K562 (cell line): ENCODE results near the gene ROBO3. TPM values are rescaled to one million over a fixed set of nuclear protein-coding genes. Genes with fewer than 3 reads are reported as not detected.

Experiments used
- ATAC-seq: fragments of 200-7000 bp; cut with Tn5 transposase; 3 replicates; pipeline ENCODE4 v1.9.1; 2020; ENCODE audit warnings: moderate library complexity
- BruUV-seq: library from RNA; stranded (reverse); fragments of 400-500 nt; replicated peaks from 2 replicates; lab custom pipeline; 2021; lab: Mats Ljungman, UMichigan
- CTCF ChIA-PET: fragments of 300-600 bp; formaldehyde crosslinking; extraction: SDS; loops from one replicate; lab custom pipeline; 2021; ENCODE audit warnings: low intra/inter-chr PET ratio; lab: Yijun Ruan, JAX
- POLR2A ChIA-PET: fragments of 300-600, 350-650 bp; sonication (Branson Sonifier 250); formaldehyde crosslinking; extraction: SDS; loops from one replicate; lab custom pipeline; 2021; ENCODE audit warnings: antibody characterized with exemption, inconsistent platforms; lab: Yijun Ruan, JAX
- DNase-seq, 4 experiments: peaks; one replicate each; pipeline versions ENCODE4 v3.0.0 to v3.0.0-alpha.2; 2011 to 2018; ENCODE audit warnings: low spot score in 3 of 4, mixed read lengths in 3 of 4; ENCODE audit errors: extremely low read depth in 1 of 4
- FAIRE-seq: peaks from 2 replicates; lab custom pipeline; 2011; peaks lifted over from hg19 to GRCh38; lab: Jason Lieb, UNC
- H2AFZ ChIP-seq: 2 replicates; pipeline ENCODE4 v1.6.0; 2011; ENCODE audit warnings: low read depth, low read length, control low read depth, inconsistent platforms
- H3K27ac ChIP-seq: fragments of 200-600 bp; 3 replicates; pipeline ENCODE4 v1.8.0; 2011; ENCODE audit warnings: low read depth, mild to moderate bottlenecking, control low read depth, inconsistent platforms, low read length, moderate library complexity, mixed read lengths; ENCODE audit errors: extremely low read depth
- H3K27me3 ChIP-seq, 2 experiments: fragments of 300-600 bp in 1 of 2; 2 replicates in 1 of 2; 3 replicates in 1 of 2; pipeline versions ENCODE4 v1.6.0 to v1.8.0; 2011; ENCODE audit warnings: inconsistent platforms in 2 of 2, low read length in 2 of 2, mild to moderate bottlenecking in 1 of 2, mixed read lengths in 1 of 2, moderate library complexity in 1 of 2; ENCODE audit not compliant: control insufficient read depth in 2 of 2, insufficient read depth in 2 of 2
- H3K36me3 ChIP-seq: fragments of 300-600 bp; 3 replicates; pipeline ENCODE4 v1.8.0; 2011; ENCODE audit warnings: mild to moderate bottlenecking, low read length, inconsistent platforms; ENCODE audit not compliant: control insufficient read depth, insufficient read depth
- H3K4me1 ChIP-seq, 2 experiments: fragments of 200-600 bp in 1 of 2; replicated peaks in 1 of 2; 2 replicates in 1 of 2; 3 replicates in 1 of 2; pipeline versions ENCODE4 v1.5.1 to v1.8.0; 2011; ENCODE audit warnings: inconsistent platforms in 2 of 2, low read length in 2 of 2, mild to moderate bottlenecking in 1 of 2, mixed read lengths in 1 of 2, moderate library complexity in 1 of 2; ENCODE audit not compliant: control insufficient read depth in 2 of 2, insufficient read depth in 2 of 2
- H3K4me2 ChIP-seq: 2 replicates; pipeline ENCODE4 v1.6.1; 2011; ENCODE audit warnings: low read length, control low read depth, inconsistent platforms, mixed read lengths; ENCODE audit not compliant: insufficient read depth
- H3K4me3 ChIP-seq: fragments of 200-600 bp; sonication (generic), shearing (Covaris generic); 2 replicates; pipeline ENCODE4 v1.5.1; 2016; ENCODE audit warnings: control low read depth, inconsistent platforms
- H3K79me2 ChIP-seq: fragments of 200-600 bp; 3 replicates; pipeline ENCODE4 v1.8.0; 2011; ENCODE audit warnings: low read length, inconsistent platforms; ENCODE audit not compliant: control insufficient read depth, insufficient read depth
- H3K9ac ChIP-seq, 2 experiments: 2 replicates each; pipeline versions ENCODE4 v1.6.0 to v1.6.1; 2011; ENCODE audit warnings: low read depth in 2 of 2, low read length in 2 of 2, control low read depth in 1 of 2, inconsistent platforms in 1 of 2, mild to moderate bottlenecking in 1 of 2, mixed read lengths in 1 of 2; ENCODE audit not compliant: insufficient read depth in 1 of 2
- H3K9me1 ChIP-seq: one replicate; pipeline ENCODE4 v1.6.0; 2011; ENCODE audit warnings: inconsistent platforms, mild to moderate bottlenecking, low read length, moderate library complexity; ENCODE audit not compliant: control insufficient read depth, insufficient read depth
- H3K9me3 ChIP-seq: replicated peaks from 2 replicates; pipeline ENCODE4 v1.5.1; 2011; ENCODE audit warnings: low read depth, low read length, inconsistent platforms; ENCODE audit not compliant: control insufficient read depth, insufficient read depth
- H4K20me1 ChIP-seq: replicated peaks from 2 replicates; pipeline ENCODE4 v1.6.1; 2011; ENCODE audit warnings: low read length, inconsistent platforms, mixed read lengths; ENCODE audit not compliant: control insufficient read depth, insufficient read depth
- ATF3 ChIP-seq, 2 experiments: fragments of 450-650 bp in 1 of 2; sonication (generic) in 1 of 2; formaldehyde crosslinking in 1 of 2; IDR thresholded peaks in 1 of 2; conservative IDR thresholded peaks in 1 of 2; 2 replicates each; pipeline versions ENCODE4 v1.6.1 to v1.8.1; 2016 to 2023; ENCODE audit warnings: mild to moderate bottlenecking in 2 of 2, moderate library complexity in 2 of 2, inconsistent platforms in 1 of 2, missing genetic modification reagents in 1 of 2
- BRD4 ChIP-seq: fragments of 200-600 bp; sonication (generic); IDR thresholded peaks from 2 replicates; pipeline ENCODE4 v1.6.1; 2017; ENCODE audit warnings: inconsistent platforms
- E2F3 ChIP-seq: fragments of 250-450 bp; sonication (Bioruptor Pico); IDR thresholded peaks from 2 replicates; pipeline ENCODE4 v1.4.0; 2020; ENCODE audit warnings: mild to moderate bottlenecking
- ESRRA ChIP-seq: fragments of 450-650 bp; IDR thresholded peaks from 2 replicates; pipeline ENCODE4 v1.6.1; 2014; ENCODE audit warnings: low read depth, mild to moderate bottlenecking, moderate library complexity, borderline replicate concordance
- HINFP ChIP-seq: fragments of 450-650 bp; conservative IDR thresholded peaks from 2 replicates; pipeline ENCODE4 v1.6.1; 2016; ENCODE audit warnings: missing genetic modification characterization, low read depth, mild to moderate bottlenecking, control low read depth, missing compliant biosample characterization
- MEF2D ChIP-seq: conservative IDR thresholded peaks from 2 replicates; pipeline ENCODE4 v1.6.1; 2016; ENCODE audit warnings: low read depth, missing genetic modification characterization, missing compliant biosample characterization
- PHB2 ChIP-seq: fragments of 450-650 bp; IDR thresholded peaks from 2 replicates; pipeline ENCODE4 v1.6.1; 2017; ENCODE audit warnings: low read depth
- PTBP1 ChIP-seq: fragments of 200-400 bp; formaldehyde crosslinking; IDR thresholded peaks from 2 replicates; pipeline ENCODE4 v1.6.1; 2017; ENCODE audit warnings: low read depth, low read length
- RHOXF2B ChIP-seq: fragments of 250-450 bp; sonication (Bioruptor Pico); conservative IDR thresholded peaks from 2 replicates; pipeline ENCODE4 v1.5.1; 2021
- SAFB2 ChIP-seq: fragments of 200-400 bp; formaldehyde crosslinking; IDR thresholded peaks from 2 replicates; pipeline ENCODE4 v1.6.1; 2018; ENCODE audit warnings: borderline replicate concordance, low read length, low read depth, moderate library complexity; ENCODE audit not compliant: severe bottlenecking
- SMAD2 ChIP-seq: fragments of 150-350 bp; IDR thresholded peaks from 2 replicates; pipeline ENCODE4 v1.6.1; 2014; ENCODE audit warnings: low read depth, mild to moderate bottlenecking, low read length
- STAT5A ChIP-seq: IDR thresholded peaks from 2 replicates; pipeline ENCODE4 v1.6.1; 2012; ENCODE audit warnings: low read length, inconsistent platforms, borderline replicate concordance
- USF2 ChIP-seq: sonication (generic); formaldehyde crosslinking; IDR thresholded peaks from 2 replicates; pipeline ENCODE4 v1.5.0; 2020; ENCODE audit warnings: missing genetic modification reagents
- ZNF551 ChIP-seq: fragments of 250-450 bp; sonication (Bioruptor Pico); IDR thresholded peaks from 2 replicates; pipeline ENCODE4 v1.5.0; 2021; ENCODE audit warnings: mild to moderate bottlenecking, moderate library complexity
- WGBS: fragments of 100-300 bp; shearing (Covaris generic); methylation state at CpG from one replicate; pipeline ENCODE4 v1.1.6; 2016; ENCODE audit warnings: low coverage, mixed read lengths; ENCODE audit not compliant: insufficient coverage; ENCODE audit errors: missing lambda C conversion rate; 5-methylcytosine and 5-hydroxymethylcytosine counted together
- in situ Hi-C: fragments of 300-500 bp; cut with MboI; formaldehyde crosslinking; loops from 4 replicates; pipeline ENCODE4 v1.15.0; 2018; ENCODE audit warnings: inconsistent platforms, mixed read lengths
- intact Hi-C: fragments of 100-400 bp; cut with micrococcal nuclease; formaldehyde crosslinking; loops from 2 replicates; pipeline ENCODE4 v1.14.2; 2022
- polyA plus RNA-seq, 8 experiments: library from polyadenylated mRNA; depleted of rRNA in 4 of 8; stranded (reverse) in 5 of 8; unstranded in 3 of 8; fragments of >200 nt; fragmentation: Nextera tagmentation in 2 of 8; fragmentation: Illumina TruSeq in 1 of 8; extraction: Ambion mirVana in 2 of 8; extraction: Trizol in 1 of 8; gene quantifications; 2 replicates each; pipeline versions ENCODE4 v1.2.1 to v1.2.3, GENCODE V29; 2011 to 2014; ENCODE audit warnings: inconsistent platforms in 1 of 8, missing spikeins in 1 of 8
- total RNA-seq, 7 experiments: library from RNA; depleted of rRNA in 6 of 7; stranded (reverse); fragments of >200 nt in 6 of 7; fragmentation: Illumina TruSeq in 2 of 7; extraction: Trizol in 2 of 7; gene quantifications; 2 replicates each; pipeline versions ENCODE4 v1.2.1 to v1.2.3, GENCODE V29; 2011 to 2021; ENCODE audit warnings: low replicate concordance in 1 of 7

ROBO3 gene
- total and polyA plus RNA-seq, 9 of the 15 experiments (the other 6 are each of a cell fraction or from before 2014, with no cell fraction given): 0.29 to 1.4 (median 0.97) TPM; not detected in 2

GRCh38 chr11:124923296-124923695 lies 58.1 kb downstream of the ROBO3 start (continued):
- no peak for TF ChIP-seq E2F3 (CRISPR knock-in tag)
- TF ChIP-seq PTBP1: no peak
- TF ChIP-seq ESRRA: no peak
- no peak for TF ChIP-seq MEF2D
- no peak for TF ChIP-seq ATF3 (IDR thresholded peaks at IDR 0.05)
- no peak for TF ChIP-seq ATF3 (CRISPR knock-in tag; conservative IDR thresholded peaks at IDR 0.05)
- no peak for TF ChIP-seq USF2 (CRISPR knock-in tag)
- TF ChIP-seq SAFB2: no peak
- TF ChIP-seq, all 486 proteins: peak for 0

- peaks cover 13 to 28% of the 10 kb centered on the region in 2 experiments; a peak in 4 of 5 replicates for H3K27me3 ChIP-seq
- H3K27ac ChIP-seq: no peak overlapping the region
- no peak for ATAC-seq
- no peak overlapping the region for H3K9ac ChIP-seq
- no peak overlapping the region for H3K4me2 ChIP-seq
- no peaks in the 10 kb centered on the region for H3K36me3 ChIP-seq
- no peaks in the 10 kb centered on the region for H4K20me1 ChIP-seq
- H3K9me1 ChIP-seq: no peaks in the 10 kb centered on the region
- WGBS: 0% methylated on average over 4 of the region's 4 CpGs
- H2AFZ ChIP-seq: no peak overlapping the region
- CTCF ChIA-PET: no interaction called here
- no TSS peak for BruUV-seq
- DNase-seq: no peak
- intact Hi-C loops: no loop called here
- no peaks in the 10 kb centered on the region for H3K9me3 ChIP-seq
- H3K4me1 ChIP-seq: no peaks in the 10 kb centered on the region
- H3K79me2 ChIP-seq: no peaks in the 10 kb centered on the region
- in situ Hi-C loops: no loop called here
- POLR2A ChIA-PET: no interaction called here
- H3K4me3 ChIP-seq: no peak overlapping the region
- no peak for FAIRE-seq
- TF ChIP-seq ZNF551 (no peak), PHB2 (no peak), RHOXF2B (no peak), BRD4 (no peak), ESRRA (no peak), HINFP (tag) (no peak), STAT5A (no peak), SMAD2 (no peak)
Observed at GRCh38 chr11:124928942-124929665, 63.9 kb downstream of the ROBO3 start.
